Spleen (tissue), 11 donors: Measurements from ENCODE around the gene MGAT4C. TPM values are rescaled to one million over a fixed set of nuclear protein-coding genes. Genes with fewer than 3 reads are reported as not detected.

Source experiments
- DNase-seq: peaks from one replicate; pipeline ENCODE4 v3.0.0-alpha.2; 2020
- H3K27ac ChIP-seq, 8 donors: fragments of 200-600 bp; sonication (generic) in 7 of 8; 1 replicate in 4 of 8; 2 replicates in 4 of 8; pipeline versions ENCODE4 v1.5.0 to v1.8.0; 2016 to 2021; ENCODE audit warnings: inconsistent platforms in 4 of 8, mild to moderate bottlenecking in 4 of 8, moderate library complexity in 1 of 8
- H3K27me3 ChIP-seq, 7 donors: fragments of 200-600 bp; sonication (generic) in 6 of 7; replicated peaks in 1 of 7; 1 replicate in 4 of 7; 2 replicates in 3 of 7; pipeline versions ENCODE4 v1.5.0 to v1.8.0; 2016 to 2021; ENCODE audit warnings: inconsistent platforms in 3 of 7, mild to moderate bottlenecking in 1 of 7
- H3K36me3 ChIP-seq, 6 donors: fragments of 200-600 bp; sonication (generic) in 5 of 6; 1 replicate in 4 of 6; 2 replicates in 2 of 6; pipeline versions ENCODE4 v1.5.0 to v1.8.0; 2016 to 2021; ENCODE audit warnings: inconsistent platforms in 2 of 6
- H3K4me1 ChIP-seq, 6 donors: fragments of 200-600 bp; sonication (generic) in 5 of 6; 1 replicate in 3 of 6; 2 replicates in 3 of 6; pipeline versions ENCODE4 v1.5.0 to v1.8.0; 2016 to 2021; ENCODE audit warnings: inconsistent platforms in 3 of 6
- H3K4me3 ChIP-seq, 8 donors: fragments of 200-600 bp; sonication (generic) in 7 of 8; 1 replicate in 4 of 8; 2 replicates in 4 of 8; pipeline versions ENCODE4 v1.5.0 to v1.8.0; 2016 to 2021; ENCODE audit warnings: inconsistent platforms in 4 of 8, mild to moderate bottlenecking in 4 of 8, moderate library complexity in 2 of 8
- H3K9me3 ChIP-seq, 8 donors: fragments of 200-600 bp; sonication (generic) in 7 of 8; 1 replicate in 4 of 8; 2 replicates in 4 of 8; pipeline versions ENCODE4 v1.5.0 to v1.8.0; 2016 to 2021; ENCODE audit warnings: inconsistent platforms in 4 of 8
- POLR2A ChIP-seq, 3 donors: fragments of 450-650 bp; IDR thresholded peaks; one replicate each; pipeline ENCODE4 v1.5.1; 2017; ENCODE audit warnings: antibody characterized with exemption in 3 of 3, mild to moderate bottlenecking in 1 of 3
- POLR2AphosphoS5 ChIP-seq, 3 donors: sonication (generic); formaldehyde crosslinking; IDR thresholded peaks; one replicate each; pipeline ENCODE4 v1.5.1; 2017; ENCODE audit warnings: antibody characterized with exemption in 3 of 3
- WGBS, 5 donors: extraction: QIAGEN DNeasy Blood & Tissue Kit in 3 of 5; methylation state at CpG; one replicate each; pipeline versions ENCODE4 v1.1.5 to v1.1.7; 2013 to 2018; 5-methylcytosine and 5-hydroxymethylcytosine counted together
- intact Hi-C: fragments of 100-400 bp; cut with DNase I; formaldehyde crosslinking; loops from one replicate; pipeline ENCODE4 v1.15.0; 2023; ENCODE audit warnings: low total_unique reads
- polyA plus RNA-seq, 3 donors: library from polyadenylated mRNA; stranded (reverse); fragments of 200-250 nt; gene quantifications; one replicate each; pipeline ENCODE4 v1.2.1, GENCODE V29; 2013
- total RNA-seq, 7 donors: library from RNA; depleted of rRNA in 3 of 7; stranded (reverse); fragments of >200 nt in 3 of 7; fragmentation: NEBNext Ultra II Directional in 4 of 7; extraction: Animal tissue kit (Norgen Biotek cat#: 25700) in 4 of 7; gene quantifications; one replicate each; pipeline versions ENCODE4 v1.1.0 to v1.2.1, GENCODE V29; 2016 to 2021
- TF ChIP-seq, protein P1 (sequence below), 11 experiments: fragments of 200-600 bp in 7 of 11; fragments of 450-650 bp in 4 of 11; sonication (generic) in 4 of 11; IDR thresholded peaks in 8 of 11; conservative IDR thresholded peaks in 3 of 11; 1 replicate in 7 of 11; 2 replicates in 4 of 11; pipeline versions ENCODE4 v1.4.0 to v1.8.0; 2016 to 2021; ENCODE audit warnings: antibody characterized with exemption in 11 of 11, inconsistent platforms in 4 of 11, mild to moderate bottlenecking in 1 of 11
- donor health status: healthy with polysubstance abuse.
- donor health status: DM: no; HTN: no; CAD: no; lungs with moderate emphysema.
- donor health status: DM: no; HTN: no; CAD: no.
- donor health status: Bipolar disorder and iron deficiency.
- donor health status: healthy.
- donor health status: DM: no; HTN: no; CAD: no.
- donor health status: DM: yes; HTN: yes; CAD: no.

The MGAT4C gene
- total and polyA plus RNA-seq, 10 donors: 0.03 TPM; not detected in 9

DNA sequence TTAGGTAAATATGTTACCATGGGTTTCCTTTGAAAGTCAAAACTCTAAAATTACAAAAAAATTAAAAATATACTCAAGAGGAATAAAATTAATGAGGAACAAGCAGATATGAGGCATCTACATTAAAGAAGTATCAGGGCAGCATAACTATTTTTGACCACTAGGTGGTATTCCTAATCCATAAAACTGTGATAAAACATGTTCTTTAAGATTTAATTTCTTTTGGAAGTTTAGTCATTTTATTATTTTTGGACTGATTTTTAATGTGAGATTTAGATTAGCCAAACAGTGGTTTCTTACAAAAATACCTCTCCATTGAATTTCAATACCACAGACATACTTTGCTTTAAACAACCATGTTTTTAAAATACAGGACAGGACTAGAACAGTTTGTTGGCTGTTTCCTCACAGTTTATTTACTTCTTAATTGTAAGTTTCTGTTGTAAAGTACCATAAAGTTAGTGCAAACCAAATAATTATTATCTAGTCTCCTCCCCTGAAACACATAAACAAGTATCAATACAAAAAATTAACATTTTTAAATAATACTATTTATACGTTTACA, 332.3 kb downstream of the MGAT4C start:
- Histone ChIP-seq H3K9me3 (no peaks in the 10 kb centered on the region), H3K4me3 (no peak overlapping the region), H3K27me3 (no peaks in the 10 kb centered on the region), H3K27ac (no peak overlapping the region), H3K36me3 (no peaks in the 10 kb centered on the region), H3K4me1 (no peaks in the 10 kb centered on the region)
- TF ChIP-seq POLR2A (IDR thresholded peaks at IDR 0.05) (no peak), POLR2AphosphoS5 (IDR thresholded peaks at IDR 0.05) (no peak)
- TF ChIP-seq, protein P1, sequence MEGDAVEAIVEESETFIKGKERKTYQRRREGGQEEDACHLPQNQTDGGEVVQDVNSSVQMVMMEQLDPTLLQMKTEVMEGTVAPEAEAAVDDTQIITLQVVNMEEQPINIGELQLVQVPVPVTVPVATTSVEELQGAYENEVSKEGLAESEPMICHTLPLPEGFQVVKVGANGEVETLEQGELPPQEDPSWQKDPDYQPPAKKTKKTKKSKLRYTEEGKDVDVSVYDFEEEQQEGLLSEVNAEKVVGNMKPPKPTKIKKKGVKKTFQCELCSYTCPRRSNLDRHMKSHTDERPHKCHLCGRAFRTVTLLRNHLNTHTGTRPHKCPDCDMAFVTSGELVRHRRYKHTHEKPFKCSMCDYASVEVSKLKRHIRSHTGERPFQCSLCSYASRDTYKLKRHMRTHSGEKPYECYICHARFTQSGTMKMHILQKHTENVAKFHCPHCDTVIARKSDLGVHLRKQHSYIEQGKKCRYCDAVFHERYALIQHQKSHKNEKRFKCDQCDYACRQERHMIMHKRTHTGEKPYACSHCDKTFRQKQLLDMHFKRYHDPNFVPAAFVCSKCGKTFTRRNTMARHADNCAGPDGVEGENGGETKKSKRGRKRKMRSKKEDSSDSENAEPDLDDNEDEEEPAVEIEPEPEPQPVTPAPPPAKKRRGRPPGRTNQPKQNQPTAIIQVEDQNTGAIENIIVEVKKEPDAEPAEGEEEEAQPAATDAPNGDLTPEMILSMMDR (IDR thresholded peaks at IDR 0.05 in 8 of 11, conservative IDR thresholded peaks at IDR 0.05 in 3 of 11): peak in 8 of 11 experiments; percentile 6 to 54 (median 38)
- intact Hi-C loops: no loop called here
- 88 to 91% (median 89%) methylated on average over 1 of the region's 1 CpG for WGBS, 5 donors
- DNase-seq: no peak

DNA sequence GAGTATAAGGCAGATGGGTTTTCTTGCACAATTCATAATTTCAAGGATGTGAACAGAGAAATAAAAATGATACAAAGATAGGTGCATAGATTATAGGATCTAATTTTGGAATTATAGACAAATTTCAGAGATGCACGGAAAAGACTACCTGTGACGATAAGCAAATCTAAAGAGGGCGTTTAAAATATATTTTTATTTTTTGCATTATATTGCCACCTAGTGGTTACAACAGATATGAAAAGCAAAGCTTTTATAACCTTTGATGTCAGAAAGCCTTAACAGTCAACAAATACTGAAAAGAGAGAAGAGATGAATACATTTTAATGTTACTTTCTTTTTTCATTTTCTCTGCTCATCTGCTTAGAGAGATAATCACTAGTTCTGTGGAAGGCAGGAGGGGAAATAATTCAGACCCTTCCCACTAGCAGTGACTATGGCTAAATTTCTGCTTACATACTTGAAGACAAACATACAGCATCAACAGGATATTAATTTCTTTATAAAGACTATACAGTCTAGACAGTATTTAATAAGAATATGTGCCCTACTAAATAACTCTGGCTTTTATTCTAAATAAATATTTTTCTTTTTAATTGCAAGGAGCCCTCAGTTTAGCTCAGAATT, 335.8 kb downstream of the MGAT4C start:
- intact Hi-C loops: no loop called here

More for the DNA sequence above, 335.8 kb downstream of the MGAT4C start:
- WGBS, 5 donors: 2 to 4% (median 3%) methylated on average over 3 of the region's 3 CpGs
- Histone ChIP-seq H3K9me3 (no peaks in the 10 kb centered on the region), H3K4me1 (no peaks in the 10 kb centered on the region), H3K27ac (no peak overlapping the region), H3K4me3 (no peak overlapping the region), H3K36me3 (no peaks in the 10 kb centered on the region), H3K27me3 (no peaks in the 10 kb centered on the region)
- no peak for DNase-seq
- TF ChIP-seq, protein P1 (IDR thresholded peaks at IDR 0.05 in 8 of 11, conservative IDR thresholded peaks at IDR 0.05 in 3 of 11): peak; percentile 25 to 68 (median 51)
- TF ChIP-seq POLR2A (IDR thresholded peaks at IDR 0.05): no peak
